Measurements from ENCODE around the gene SOCS7.

Gene SOCS7

DNA sequence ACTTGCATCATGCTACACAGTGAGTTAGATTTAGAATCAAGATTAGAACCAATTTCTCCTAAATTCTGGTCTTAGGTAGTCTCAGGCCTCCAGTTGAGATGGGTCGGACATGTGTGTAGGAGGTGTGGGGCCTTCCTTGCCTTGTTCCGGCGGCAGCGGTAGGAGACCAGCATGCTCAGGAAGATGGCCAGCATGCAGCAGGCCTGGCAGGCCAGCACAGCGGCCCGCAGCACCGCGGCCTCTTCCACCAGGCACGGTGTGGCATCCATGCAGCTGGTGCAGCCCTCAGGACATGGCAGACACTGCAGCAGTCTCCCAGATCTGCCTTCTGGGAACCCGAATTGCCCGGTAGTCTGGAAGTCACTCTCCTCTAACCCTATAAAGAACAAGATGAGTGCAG is 14.8 kb upstream of the SOCS7 start:
- H3K4me3 ChIP-seq: no peak overlapping the region
- H3K27ac ChIP-seq: no peak overlapping the region
- no peak for DNase-seq (ENCODE audit: low spot score)
- TF ChIP-seq, protein P1, sequence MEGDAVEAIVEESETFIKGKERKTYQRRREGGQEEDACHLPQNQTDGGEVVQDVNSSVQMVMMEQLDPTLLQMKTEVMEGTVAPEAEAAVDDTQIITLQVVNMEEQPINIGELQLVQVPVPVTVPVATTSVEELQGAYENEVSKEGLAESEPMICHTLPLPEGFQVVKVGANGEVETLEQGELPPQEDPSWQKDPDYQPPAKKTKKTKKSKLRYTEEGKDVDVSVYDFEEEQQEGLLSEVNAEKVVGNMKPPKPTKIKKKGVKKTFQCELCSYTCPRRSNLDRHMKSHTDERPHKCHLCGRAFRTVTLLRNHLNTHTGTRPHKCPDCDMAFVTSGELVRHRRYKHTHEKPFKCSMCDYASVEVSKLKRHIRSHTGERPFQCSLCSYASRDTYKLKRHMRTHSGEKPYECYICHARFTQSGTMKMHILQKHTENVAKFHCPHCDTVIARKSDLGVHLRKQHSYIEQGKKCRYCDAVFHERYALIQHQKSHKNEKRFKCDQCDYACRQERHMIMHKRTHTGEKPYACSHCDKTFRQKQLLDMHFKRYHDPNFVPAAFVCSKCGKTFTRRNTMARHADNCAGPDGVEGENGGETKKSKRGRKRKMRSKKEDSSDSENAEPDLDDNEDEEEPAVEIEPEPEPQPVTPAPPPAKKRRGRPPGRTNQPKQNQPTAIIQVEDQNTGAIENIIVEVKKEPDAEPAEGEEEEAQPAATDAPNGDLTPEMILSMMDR (IDR thresholded peaks at IDR 0.05): no peak

GRCh38 chr17:38338053-38338452 is 13.6 kb upstream of the SOCS7 start:
- no peak for DNase-seq (ENCODE audit: low spot score)
- TF ChIP-seq, protein P1 (IDR thresholded peaks at IDR 0.05): no peak
- no peak overlapping the region for H3K27ac ChIP-seq
- H3K4me3 ChIP-seq: no peak overlapping the region

GRCh38 chr17:38338535-38338934 is 13.1 kb upstream of the SOCS7 start:
- Histone ChIP-seq H3K27ac (no peak overlapping the region), H3K4me3 (no peak overlapping the region)
- DNase-seq (ENCODE audit: low spot score): no peak
- TF ChIP-seq, protein P1 (IDR thresholded peaks at IDR 0.05): no peak

DNA sequence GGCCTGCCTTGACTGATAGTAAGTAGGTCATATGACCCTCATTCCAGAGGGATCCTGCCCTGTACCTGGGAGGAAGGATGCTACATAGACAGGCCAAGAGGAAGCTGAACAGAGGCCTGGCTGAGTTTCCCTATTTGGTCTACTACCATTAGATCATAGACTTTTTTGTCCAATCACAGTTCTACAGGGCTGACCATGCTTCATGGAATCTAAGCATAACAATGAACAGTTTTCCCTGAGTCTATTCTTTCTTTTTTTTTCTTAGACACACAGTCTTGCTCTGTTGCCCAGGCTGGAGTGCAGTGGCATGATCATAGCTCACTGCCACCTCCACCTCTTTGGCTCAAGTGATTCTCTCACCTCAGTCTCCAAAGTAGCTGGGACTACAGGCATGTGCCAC is 11.8 kb upstream of the SOCS7 start:
- TF ChIP-seq, protein P1 (IDR thresholded peaks at IDR 0.05): no peak

GRCh38 chr17:38341035-38341721 is 10.5 kb upstream of the SOCS7 start:
- Histone ChIP-seq H3K4me3 (no peak overlapping the region), H3K27ac (no peak overlapping the region)
- no peak for DNase-seq (ENCODE audit: low spot score)
- TF ChIP-seq, protein P1 (IDR thresholded peaks at IDR 0.05): no peak

More for the DNA sequence above, 11.8 kb upstream of the SOCS7 start:
- H3K27ac ChIP-seq: no peak overlapping the region
- no peak overlapping the region for H3K4me3 ChIP-seq
- DNase-seq (ENCODE audit: low spot score): no peak

DNA sequence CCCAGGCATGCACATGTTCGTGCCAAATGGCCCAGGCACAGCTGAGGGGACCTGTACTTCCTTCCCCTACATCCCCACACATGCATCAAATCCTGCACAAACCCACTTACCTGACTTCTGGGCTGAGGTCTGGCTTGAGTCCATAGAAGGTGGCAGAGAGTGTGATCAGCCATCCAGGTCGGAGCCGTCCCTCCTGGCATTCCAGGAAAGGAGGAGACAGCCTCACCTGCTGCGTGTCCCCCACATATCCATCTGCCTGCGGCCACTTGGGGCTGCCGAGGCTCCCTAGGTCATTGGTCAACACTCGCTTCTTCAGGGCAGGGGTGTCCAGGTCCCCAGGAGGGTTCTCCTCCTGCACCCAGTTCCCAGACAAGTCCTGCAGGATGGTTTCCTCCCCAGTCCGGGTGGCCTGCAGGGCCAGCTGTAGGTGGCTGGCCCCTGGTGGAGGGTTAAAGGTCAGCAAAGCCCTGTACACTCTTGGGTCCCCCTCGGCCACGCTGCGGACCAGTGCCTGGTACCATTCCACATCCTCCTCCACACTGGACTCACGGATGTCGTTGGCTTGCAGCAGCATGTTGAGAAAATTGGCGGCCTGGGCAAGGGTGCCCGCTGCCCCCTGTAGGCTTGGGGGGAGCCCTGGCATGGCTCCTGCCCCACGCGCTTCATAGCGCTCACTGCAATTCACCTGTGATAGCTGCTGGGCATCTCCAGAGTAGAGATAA is 8.6 kb upstream of the SOCS7 start:
- no peak for DNase-seq (ENCODE audit: low spot score)
- H3K4me3 ChIP-seq: no peak overlapping the region
- no peak overlapping the region for H3K27ac ChIP-seq
- TF ChIP-seq, protein P1 (IDR thresholded peaks at IDR 0.05): no peak
